ENCODE measurements around the gene TMEM62.
"Not testable (repeated sequence)": the region's sequence is repeated elsewhere in the genome, so short reads cannot be mapped to it uniquely, and the experiment has no call there.

TMEM62 gene

DNA sequence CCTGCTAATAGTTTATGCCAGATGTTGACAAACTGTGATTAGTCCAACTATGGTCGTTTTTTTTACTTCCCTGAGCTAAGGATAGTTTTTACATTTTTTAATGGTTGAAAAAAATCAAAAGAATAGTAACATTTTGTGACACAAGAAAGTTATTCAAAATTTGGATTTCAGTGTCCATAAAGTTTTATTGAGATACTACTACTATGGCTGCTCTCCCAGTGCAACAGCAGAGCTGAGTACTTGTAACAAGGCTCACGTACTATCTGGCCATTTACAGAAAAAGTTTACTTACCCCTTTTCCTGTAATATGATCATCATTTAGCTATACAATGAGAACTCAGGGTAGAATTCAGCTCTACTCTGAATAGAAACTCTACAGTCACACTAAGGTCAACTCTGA lies 11.5 kb upstream of the TMEM62 start:
- DNase-seq (ENCODE audit: low read depth in 3 of 3) = no peak

DNA sequence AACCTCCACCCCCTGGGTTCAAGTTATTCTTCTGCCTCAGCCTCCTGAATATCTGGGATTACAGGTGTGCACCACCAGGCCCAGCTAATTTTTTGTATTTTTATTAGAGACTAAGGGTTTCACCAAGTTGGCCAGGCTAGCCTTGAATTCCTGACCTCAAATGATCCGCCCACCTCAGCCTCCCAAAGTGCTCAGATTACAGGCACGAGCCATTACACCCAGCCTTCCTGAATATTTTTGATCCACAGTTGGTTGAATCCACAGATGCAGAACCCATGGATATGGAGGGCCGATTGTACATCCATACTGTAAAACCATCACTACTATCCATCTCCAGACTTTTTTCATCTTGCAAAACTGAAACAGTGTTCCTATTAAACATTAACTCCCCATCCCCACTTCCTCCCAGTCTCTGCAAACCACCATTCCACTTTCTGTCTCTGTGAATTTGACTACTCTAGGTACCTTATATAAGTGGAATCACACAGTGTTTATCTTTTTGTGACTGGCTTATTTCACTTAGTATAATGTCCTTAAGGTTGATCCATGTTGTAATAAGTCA lies 8.2 kb upstream of the TMEM62 start:
- no peak for DNase-seq (ENCODE audit: low read depth in 3 of 3)

DNA sequence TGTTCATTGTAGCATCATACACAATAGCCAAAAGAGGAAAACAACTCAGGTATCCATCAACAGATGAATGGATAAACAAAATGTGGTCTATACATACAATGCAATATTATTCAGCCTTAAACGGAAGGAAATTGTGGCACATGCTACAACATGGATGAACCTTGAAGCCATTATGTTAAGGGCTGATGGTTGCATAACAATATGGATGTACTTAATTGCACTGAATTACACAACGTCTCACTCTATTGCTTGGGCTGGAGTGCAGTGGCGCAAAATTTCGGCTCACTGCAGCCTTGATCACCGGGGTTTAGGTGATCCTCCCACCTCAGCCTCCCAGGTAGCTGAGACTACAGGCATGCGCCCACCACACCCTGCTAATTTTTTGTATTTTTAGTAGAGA lies 7.0 kb upstream of the TMEM62 start:
- DNase-seq (ENCODE audit: low read depth in 3 of 3) = no peak

DNA sequence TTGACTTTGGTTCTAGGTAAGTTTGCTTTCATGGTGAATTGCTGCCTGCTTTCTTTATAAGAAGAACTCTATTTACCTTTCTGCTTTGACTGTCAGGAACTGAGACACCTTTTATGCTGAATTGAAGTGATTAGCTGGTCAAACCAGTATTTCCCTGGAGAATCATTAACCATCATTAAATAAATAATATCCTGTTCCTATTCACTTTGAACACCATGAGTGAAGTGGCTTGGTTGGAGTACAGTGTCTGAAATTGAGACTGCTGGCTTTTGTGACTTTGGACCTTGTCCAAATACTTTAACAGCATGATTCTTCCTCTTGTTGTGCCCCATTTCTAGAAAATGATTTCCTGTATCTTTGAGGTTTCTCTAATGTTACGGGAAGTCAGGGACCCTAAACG lies 5.6 kb upstream of the TMEM62 start:
- no peak for DNase-seq (ENCODE audit: low read depth in 3 of 3)

DNA sequence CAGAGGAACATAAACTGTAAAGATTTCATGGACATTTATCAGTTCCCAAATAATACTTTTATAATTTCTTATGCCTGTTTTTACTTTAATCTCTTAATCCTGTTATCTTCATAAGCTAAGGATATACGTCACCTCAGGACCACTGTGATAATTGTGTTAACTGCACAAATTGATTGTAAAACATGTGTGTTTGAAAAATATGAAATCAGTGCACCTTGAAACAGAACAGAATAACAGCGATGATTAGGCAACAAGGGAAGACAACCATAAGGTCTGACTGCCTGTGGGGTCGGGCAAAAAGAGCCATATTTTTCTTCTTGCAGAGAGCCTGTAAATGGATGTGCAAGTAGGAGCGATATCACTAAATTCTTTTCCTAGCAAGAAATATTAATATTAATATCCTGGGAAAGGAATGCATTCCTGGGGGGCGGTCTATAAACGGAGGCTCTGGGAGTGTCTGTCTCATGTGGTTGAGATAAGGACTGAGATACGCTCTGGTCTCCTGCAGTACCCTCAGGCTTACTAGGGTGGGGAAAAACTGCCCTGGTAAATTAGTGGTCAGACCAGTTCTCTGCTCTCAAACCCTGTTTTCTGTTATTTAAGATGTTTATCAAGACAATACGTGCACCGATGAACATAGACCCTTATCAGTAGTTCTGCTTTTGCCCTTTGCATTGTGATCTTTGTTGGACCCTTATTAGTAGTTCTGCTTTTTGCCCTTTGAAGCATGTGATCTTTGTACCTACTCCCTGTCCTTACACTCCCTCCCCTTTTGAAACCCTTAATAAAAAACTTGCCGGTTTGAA lies 5.0 kb upstream of the TMEM62 start:
- not testable (repeated sequence) for DNase-seq (ENCODE audit: low read depth in 3 of 3)

DNA sequence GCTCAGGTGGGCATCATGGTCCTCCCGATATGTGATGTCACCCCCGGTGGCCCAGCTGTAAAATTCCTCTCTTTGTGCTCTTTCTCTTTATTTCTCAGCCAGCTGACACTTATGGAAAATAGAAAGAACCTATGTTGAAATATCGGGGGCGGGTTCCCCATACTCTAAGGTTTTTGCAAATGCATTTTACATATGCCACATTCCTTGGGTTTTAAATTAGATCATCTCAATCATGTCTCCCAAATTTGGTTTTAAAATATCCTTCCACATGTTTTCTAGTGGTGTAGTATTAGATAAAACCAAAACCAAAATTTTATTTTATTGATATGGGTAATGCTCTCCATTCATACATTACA lies 4.4 kb upstream of the TMEM62 start:
- DNase-seq (ENCODE audit: low read depth in 3 of 3) = no peak

DNA sequence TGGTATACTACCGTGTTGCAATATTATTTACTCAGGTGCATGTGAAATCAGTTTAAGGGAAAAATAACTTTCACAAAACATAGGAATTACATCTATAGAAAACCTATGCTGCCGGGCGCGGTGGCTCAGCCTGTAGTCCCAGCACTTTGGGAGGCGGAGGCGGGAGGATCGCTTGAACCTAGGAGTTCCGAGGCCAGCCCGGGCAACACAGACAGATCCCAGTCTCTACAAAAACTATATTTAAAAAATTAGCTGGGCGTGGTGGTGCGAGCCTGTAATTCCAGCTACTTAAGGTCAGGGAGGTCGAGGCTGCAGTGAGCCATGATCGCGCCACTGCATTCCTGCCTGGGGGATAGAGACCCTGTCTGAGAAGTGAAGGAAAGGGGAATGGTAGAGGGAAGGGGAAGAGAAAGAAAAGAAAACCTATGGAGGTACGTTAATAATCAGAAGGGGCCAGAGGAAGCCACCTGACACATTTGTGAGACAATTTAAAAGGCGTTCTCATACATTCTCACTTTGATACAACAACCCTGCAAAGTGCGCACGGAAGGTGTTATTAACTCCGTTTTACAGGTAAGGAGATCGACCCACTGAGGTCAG lies 456 bp upstream of the TMEM62 start:
- no peak for DNase-seq (ENCODE audit: low read depth in 3 of 3)

DNA sequence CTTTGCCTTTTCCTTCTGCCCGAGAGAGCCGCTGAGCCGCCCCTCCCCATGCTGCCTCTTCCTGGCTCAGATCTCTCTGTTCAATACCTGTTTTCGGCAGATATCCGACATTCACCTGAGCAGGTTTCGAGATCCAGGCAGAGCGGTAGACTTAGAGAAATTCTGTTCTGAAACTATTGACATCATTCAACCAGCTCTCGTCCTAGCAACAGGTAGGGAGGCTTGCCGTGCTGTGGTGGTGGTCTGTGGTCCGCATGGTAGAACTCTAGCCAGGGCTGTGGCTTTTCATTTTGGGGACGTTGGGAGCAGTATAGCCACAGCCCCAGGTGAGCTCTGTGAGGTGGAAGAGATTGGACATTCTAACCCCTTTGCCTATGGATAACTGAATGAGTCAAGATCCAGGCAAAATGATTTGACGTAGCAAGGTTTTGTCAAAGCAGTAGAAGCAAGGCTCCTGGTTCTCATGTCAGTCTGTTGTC lies 810 bp downstream of the TMEM62 start:
- no peak for DNase-seq (ENCODE audit: low read depth in 3 of 3)

DNA sequence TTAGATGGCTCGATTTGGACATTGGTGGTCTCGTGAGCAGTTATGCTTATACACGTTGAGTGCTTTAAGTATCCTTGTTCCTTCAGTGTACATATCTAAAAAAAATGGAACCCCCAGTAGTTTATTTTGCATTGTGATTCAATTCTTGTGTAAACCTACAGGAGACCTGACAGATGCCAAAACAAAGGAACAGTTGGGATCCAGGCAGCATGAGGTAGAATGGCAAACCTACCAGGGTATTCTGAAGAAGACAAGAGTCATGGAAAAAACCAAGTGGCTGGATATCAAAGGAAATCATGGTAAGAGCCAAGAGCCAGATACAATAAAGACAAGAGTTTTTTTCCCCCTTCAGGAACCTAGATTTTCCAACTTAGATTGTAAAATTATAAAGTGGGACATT lies 2.0 kb downstream of the TMEM62 start:
- DNase-seq (ENCODE audit: low read depth in 3 of 3) = no peak

DNA sequence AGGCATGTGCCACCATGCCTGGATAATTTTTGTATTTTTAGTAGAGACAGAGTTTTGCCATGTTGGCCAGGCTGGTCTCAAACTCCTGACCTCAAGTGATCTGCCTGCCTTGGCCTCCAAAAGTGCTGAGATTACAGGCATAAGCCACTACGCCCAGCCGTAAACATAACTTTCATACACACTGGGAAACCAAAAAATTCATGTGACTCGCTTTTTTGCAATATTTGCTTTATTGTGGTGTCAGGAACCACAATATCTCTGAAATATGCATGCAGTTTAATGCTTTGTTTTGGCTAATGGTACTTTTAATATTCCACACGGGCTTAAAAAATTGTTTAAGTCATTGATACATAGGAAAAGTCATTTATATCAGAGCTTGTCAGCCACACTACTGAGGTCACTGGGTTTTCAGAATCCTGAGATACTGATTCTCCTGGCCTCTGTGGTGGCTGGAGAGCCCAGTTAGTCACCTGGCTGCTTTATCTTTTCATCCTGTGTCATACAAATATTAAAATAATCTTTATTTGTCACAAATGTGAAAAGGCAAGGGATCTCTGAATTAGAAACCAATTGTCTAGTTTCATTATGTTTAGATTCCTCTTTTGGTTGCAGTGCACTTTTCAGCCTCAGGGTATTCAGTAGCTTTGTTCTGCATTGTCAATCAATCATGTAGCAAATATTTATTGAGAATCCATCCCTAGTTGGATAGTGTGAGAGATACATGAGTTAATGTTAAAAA lies 10.0 kb downstream of the TMEM62 start:
- no peak for DNase-seq (ENCODE audit: low read depth in 3 of 3)

DNA sequence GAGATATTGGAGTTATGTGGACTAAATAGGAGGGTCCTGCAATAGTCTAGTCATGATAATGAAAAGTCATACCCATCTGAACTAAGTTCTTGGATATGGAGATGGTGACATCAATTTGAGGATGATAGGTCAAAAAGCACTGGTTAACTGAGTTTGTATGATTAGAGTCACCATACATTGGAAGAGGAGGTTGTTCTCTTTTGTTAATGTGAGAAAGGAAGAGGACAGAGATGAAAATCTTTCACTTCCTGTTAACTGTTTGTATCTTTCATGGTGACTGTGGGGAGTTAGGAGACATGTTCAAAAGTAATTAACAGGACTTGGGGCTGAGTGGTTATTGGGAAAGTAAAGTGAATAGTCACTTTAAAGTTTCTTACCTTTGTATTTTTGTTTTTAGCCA lies 11.1 kb downstream of the TMEM62 start:
- no peak for DNase-seq (ENCODE audit: low read depth in 3 of 3)

DNA sequence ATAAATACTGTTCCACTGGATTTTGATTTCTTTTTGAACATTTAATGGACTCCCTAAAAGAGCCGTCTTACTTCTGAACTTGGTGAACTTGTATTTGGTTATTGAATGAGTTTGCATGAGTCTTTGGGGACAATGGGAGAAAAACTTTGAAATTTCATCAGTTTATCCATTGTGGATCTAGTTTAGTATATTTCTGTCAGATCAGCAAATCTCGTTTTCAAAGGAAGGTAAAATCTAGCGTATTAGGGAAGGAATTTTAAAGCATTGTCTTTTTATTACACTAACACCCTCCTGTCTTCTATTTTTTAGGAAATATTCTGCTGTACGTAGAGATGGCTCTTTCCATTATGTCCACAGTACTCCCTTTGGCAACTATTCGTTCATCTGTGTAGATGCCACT lies 12.8 kb downstream of the TMEM62 start:
- DNase-seq (ENCODE audit: low read depth in 3 of 3) = no peak

DNA sequence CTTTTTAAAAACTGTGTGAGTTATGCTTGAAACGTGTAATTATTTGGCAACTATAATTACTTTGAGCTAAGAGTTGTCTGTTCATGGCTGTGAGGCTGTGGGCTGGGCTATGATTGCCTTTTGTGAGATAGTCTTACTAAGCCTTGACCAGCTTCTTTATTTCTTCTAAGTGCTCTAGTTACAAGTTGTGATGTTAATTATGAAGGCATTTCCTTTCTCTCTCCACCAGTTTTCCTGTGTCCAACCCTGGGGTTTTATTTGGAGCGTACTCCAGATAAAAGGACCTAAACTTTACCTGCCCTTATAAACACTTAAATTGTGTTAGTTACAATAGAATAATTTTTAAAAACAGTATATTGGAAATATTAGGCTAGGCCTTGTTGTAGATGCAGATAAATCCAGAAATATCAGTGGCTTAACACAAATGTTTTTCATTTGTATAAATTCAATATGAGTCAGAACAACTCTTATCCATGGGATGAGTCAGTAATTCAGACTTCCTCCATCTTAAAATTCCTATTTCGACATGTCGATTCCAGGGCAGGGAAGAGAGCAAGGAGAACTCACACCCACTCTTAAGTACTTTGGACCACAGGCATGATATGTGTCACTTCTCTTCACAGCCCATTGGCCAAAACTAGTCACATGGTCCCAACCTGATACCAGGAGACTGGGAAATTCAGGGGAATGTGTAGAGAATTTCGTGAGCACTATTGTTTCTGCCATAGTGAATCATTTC lies 17.0 kb downstream of the TMEM62 start:
- DNase-seq (ENCODE audit: low read depth in 3 of 3) = no peak

DNA sequence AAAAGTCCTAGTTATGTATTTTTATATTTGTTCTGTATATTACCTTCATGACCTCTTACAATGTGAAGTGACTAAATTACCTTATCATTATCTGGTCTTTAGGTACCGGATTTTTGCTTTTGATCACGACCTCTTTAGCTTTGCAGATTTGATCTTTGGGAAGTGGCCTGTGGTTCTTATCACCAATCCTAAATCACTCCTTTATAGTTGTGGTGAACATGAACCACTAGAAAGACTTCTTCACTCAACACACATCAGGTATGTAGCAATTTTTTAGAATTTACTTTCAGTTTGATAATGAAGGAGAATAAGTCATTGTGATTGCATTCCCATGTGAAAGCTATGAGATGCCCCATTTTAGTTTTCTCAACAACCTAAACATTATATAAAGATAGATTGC lies 18.3 kb downstream of the TMEM62 start:
- no peak for DNase-seq (ENCODE audit: low read depth in 3 of 3)

DNA sequence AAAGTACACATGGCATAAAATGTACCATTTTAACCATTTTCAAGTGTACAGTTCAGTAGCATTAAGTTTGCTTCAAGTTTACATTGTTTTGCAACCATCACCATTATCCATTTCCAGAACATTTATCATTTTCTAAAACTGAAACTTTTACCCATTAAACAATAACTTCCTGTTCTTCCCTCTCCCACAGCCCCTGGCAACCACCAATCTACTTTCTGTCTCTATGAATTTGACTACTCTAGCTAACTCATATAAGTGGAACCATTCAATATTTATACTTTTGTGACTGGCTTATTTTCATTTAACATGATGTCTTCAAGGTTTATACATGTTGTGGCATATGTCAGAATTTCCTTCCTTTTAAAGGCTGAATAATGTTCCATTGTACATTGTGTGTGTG lies 19.9 kb downstream of the TMEM62 start:
- DNase-seq (ENCODE audit: low read depth in 3 of 3) = no peak

DNA sequence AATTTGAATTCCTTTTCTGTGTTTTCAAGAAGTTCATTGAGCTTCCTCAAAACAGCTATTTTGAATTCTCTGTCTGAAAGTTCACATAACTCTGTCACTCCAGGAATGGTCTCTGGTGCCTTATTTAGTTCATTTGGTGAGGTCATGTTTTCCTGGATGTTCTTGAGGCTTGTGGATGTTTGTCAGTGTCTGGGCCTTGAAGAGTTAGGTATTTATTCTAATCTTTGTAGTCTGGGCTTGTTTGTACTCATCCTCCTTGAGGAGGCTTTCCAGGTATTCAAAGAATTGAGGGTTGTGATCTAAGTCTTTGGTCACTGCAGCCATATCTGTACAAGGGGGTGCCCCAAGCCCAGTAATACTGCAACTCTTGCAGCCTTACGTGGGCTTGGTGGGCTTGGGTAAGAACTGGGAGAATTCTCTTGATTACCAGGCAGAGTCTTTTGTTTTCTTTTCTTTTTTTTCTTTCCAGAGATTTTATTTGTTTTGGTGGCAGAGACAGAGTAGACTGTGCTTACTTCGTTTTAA lies 32.5 kb downstream of the TMEM62 start:
- no peak for DNase-seq (ENCODE audit: low read depth in 3 of 3)

DNA sequence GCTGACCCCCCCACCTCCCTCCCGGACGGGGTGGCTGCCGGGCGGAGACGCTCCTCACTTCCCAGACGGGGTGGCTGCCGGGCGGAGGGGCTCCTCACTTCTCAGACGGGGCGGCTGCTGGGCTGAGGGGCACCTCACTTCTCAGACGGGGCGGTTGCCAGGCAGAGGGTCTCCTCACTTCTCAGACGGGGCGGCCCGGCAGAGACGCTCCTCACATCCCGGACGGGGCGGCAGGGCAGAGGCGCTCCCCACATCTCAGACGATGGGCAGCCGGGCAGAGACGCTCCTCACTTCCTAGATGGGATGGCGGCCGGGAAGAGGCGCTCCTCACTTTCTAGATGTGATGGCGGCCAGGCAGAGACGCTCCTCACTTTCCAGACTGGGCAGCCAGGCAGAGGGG lies 33.9 kb downstream of the TMEM62 start:
- not testable (repeated sequence) for DNase-seq (ENCODE audit: low read depth in 3 of 3)

DNA sequence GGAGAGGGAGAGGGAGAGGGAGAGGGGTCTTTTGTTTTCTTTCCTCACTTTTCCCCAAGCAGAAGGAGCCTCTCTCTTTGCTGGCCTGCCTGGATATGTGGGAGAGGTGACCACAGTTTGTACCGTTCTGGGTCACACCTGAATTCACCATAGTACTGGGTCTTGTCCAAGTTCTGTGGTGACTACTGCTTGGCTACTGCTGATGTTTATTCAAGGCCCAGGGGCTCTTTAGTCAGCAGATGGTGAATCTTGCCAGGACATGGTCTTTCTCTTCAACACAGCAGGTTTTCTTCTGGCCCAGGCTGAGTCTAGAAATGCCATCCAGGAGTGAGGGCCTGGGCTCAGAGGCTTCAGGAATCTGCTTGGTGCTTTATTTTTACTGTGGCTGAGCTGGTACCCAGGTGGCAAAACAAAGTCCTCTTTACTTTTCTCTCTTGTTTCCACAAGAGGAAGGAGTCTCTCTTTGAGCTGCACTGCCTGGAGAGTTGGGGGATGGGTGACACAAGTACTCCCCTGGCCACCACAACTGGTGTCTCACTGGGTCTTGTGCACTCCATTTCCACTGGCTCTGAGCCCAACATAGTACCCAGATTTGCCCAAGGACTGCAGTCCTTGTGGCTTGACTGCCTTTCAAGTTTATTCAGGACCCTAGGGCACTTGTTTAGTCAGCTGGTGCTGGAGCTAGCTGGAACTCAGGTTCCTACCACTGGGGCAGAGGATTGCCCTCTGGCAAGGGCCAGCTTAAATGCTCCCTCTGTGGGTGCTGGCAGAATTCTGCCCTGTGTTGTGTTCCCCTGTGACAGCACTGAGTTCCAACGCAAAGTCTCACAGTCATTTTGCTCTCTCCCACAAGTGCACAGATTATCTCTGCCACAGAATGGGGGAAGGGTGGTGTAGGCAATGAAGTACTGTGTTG lies 35.1 kb downstream of the TMEM62 start:
- no peak for DNase-seq (ENCODE audit: low read depth in 3 of 3)

DNA sequence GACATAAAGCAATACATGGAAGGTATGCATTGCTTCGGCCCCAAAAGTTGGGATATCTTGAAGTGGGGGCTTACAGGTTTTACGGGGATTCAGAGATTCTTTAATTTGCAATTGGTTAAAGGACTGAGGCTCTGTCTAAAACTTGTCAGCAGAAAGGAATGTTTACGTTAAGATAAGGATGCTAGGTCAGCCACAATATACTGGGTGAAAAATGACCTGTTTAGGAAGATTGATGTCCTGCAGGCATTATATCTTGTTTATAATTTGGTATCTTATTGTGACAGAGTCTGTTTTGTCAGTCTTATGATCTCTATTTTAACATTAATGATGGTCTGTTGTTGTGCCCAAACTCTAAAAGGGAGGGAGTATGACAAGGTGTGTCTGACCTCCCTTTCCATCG lies 36.5 kb downstream of the TMEM62 start:
- DNase-seq (ENCODE audit: low read depth in 3 of 3) = no peak

DNA sequence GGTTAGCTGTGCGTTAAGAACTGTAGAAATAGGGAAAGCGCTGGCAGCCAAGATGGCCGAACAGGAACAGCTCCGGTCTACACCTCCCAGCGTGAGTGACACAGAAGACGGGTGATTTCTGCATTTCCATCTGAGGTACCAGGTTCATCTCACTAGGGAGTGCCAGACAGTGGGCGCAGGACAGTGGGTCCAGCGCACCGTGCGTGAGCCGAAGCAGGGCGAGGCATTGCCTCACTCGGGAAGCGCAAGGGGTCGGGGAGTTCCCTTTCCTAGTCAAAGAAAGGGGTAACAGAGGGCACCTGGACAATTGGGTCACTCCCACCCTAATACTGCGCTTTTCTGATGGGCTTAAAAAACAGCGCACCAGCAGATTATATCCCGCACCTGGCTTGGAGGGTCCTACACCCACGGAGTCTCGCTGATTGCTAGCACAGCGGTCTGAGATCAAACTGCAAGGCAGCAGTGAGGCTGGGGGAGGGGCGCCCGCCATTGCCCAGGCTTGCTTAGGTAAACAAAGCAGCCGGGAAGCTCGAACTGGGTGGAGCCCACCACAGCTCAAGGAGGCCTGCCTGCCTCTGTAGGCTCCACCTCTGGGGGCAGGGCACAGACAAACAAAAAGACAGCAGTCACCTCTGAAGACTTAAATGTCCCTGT lies 42.4 kb downstream of the TMEM62 start:
- not testable (repeated sequence) for DNase-seq (ENCODE audit: low read depth in 3 of 3)

All from stimulated activated CD4-positive, alpha-beta T cell treated with anti-CD3 and anti-CD28 coated beads, TNF-alpha, amount 100 ng/mL, for 48 hours (primary cell).